ENCODE results near the gene HECW1.

- TF ChIP-seq, protein P1, sequence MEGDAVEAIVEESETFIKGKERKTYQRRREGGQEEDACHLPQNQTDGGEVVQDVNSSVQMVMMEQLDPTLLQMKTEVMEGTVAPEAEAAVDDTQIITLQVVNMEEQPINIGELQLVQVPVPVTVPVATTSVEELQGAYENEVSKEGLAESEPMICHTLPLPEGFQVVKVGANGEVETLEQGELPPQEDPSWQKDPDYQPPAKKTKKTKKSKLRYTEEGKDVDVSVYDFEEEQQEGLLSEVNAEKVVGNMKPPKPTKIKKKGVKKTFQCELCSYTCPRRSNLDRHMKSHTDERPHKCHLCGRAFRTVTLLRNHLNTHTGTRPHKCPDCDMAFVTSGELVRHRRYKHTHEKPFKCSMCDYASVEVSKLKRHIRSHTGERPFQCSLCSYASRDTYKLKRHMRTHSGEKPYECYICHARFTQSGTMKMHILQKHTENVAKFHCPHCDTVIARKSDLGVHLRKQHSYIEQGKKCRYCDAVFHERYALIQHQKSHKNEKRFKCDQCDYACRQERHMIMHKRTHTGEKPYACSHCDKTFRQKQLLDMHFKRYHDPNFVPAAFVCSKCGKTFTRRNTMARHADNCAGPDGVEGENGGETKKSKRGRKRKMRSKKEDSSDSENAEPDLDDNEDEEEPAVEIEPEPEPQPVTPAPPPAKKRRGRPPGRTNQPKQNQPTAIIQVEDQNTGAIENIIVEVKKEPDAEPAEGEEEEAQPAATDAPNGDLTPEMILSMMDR (conservative IDR thresholded peaks at IDR 0.05; ENCODE audit: low read length), result no peak
- TF ChIP-seq EZH2phosphoT487 (IDR thresholded peaks at IDR 0.05; ENCODE audit: borderline replicate concordance), result no peak
Observed at GRCh38 chr7:43083106-43083505, 29.3 kb upstream of the HECW1 start.
